ENCODE results near the gene AOC2. TPM values are rescaled to one million over a fixed set of nuclear protein-coding genes. Genes with fewer than 3 reads are reported as not detected.

The AOC2 gene
- total and polyA plus RNA-seq, 2 of the 13 experiments (the other 11 are each of a cell fraction or from before 2014, with no cell fraction given): 1.2 to 3.3 TPM

- TF ChIP-seq ZNF432 (CRISPR knock-in tag; IDR thresholded peaks at IDR 0.05; ENCODE audit: borderline replicate concordance): no peak
- no peak for TF ChIP-seq ZNF709 (CRISPR knock-in tag; IDR thresholded peaks at IDR 0.05)
- peak; percentile 50 to 52; a peak in 3 of 4 replicates for TF ChIP-seq HMGXB4 (CRISPR knock-in tag; IDR thresholded peaks at IDR 0.05; ENCODE audit: borderline replicate concordance in 1 of 2, low read depth in 1 of 2)
- TF ChIP-seq ZFP82 (CRISPR knock-in tag; IDR thresholded peaks at IDR 0.05; ENCODE audit: borderline replicate concordance): no peak
- TF ChIP-seq, protein P1, sequence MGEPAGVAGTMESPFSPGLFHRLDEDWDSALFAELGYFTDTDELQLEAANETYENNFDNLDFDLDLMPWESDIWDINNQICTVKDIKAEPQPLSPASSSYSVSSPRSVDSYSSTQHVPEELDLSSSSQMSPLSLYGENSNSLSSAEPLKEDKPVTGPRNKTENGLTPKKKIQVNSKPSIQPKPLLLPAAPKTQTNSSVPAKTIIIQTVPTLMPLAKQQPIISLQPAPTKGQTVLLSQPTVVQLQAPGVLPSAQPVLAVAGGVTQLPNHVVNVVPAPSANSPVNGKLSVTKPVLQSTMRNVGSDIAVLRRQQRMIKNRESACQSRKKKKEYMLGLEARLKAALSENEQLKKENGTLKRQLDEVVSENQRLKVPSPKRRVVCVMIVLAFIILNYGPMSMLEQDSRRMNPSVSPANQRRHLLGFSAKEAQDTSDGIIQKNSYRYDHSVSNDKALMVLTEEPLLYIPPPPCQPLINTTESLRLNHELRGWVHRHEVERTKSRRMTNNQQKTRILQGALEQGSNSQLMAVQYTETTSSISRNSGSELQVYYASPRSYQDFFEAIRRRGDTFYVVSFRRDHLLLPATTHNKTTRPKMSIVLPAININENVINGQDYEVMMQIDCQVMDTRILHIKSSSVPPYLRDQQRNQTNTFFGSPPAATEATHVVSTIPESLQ (CRISPR knock-in tag; conservative IDR thresholded peaks at IDR 0.05): 0 out of 2 replicates have a peak, but pooled peaks have one; percentile 74
- TF ChIP-seq, protein P2, sequence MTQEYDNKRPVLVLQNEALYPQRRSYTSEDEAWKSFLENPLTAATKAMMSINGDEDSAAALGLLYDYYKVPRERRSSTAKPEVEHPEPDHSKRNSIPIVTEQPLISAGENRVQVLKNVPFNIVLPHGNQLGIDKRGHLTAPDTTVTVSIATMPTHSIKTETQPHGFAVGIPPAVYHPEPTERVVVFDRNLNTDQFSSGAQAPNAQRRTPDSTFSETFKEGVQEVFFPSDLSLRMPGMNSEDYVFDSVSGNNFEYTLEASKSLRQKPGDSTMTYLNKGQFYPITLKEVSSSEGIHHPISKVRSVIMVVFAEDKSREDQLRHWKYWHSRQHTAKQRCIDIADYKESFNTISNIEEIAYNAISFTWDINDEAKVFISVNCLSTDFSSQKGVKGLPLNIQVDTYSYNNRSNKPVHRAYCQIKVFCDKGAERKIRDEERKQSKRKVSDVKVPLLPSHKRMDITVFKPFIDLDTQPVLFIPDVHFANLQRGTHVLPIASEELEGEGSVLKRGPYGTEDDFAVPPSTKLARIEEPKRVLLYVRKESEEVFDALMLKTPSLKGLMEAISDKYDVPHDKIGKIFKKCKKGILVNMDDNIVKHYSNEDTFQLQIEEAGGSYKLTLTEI (CRISPR knock-in tag; conservative IDR thresholded peaks at IDR 0.05): no peak
Measured at GRCh38 chr17:42894283-42895184, 50.2 kb downstream of the AOC2 start (continued).

Measured in HepG2 (cell line).